Liver (tissue), 9 donors: ENCODE measurements around the gene CXCR3. TPM values are rescaled to one million over a fixed set of nuclear protein-coding genes. Genes with fewer than 3 reads are reported as not detected.

Experiments
- DNase-seq: peaks from one replicate; pipeline ENCODE4 v3.0.0-alpha.2; 2017; ENCODE audit warnings: low spot score
- H3K27ac ChIP-seq, 2 donors: one replicate each; pipeline ENCODE4 v1.7.0; 2013; ENCODE audit warnings: inconsistent platforms in 2 of 2, low read length in 2 of 2, control low read depth in 1 of 2, low read depth in 1 of 2, mild to moderate bottlenecking in 1 of 2
- H3K27me3 ChIP-seq, 4 donors: one replicate each; pipeline versions ENCODE4 v1.6.1 to v1.7.0; 2013; ENCODE audit warnings: low read length in 3 of 4, inconsistent platforms in 1 of 4, mild to moderate bottlenecking in 1 of 4, moderate library complexity in 1 of 4; ENCODE audit not compliant: control insufficient read depth in 4 of 4, insufficient read depth in 4 of 4
- H3K36me3 ChIP-seq, 4 donors: one replicate each; pipeline versions ENCODE4 v1.6.1 to v1.7.0; 2013; ENCODE audit warnings: low read length in 3 of 4, mild to moderate bottlenecking in 3 of 4, low read depth in 1 of 4, moderate library complexity in 1 of 4; ENCODE audit not compliant: control insufficient read depth in 4 of 4, insufficient read depth in 3 of 4
- H3K4me1 ChIP-seq, 4 donors: one replicate each; pipeline versions ENCODE4 v1.6.1 to v1.7.0; 2013; ENCODE audit warnings: low read length in 3 of 4, mild to moderate bottlenecking in 3 of 4, moderate library complexity in 1 of 4; ENCODE audit not compliant: control insufficient read depth in 4 of 4, insufficient read depth in 4 of 4
- H3K4me3 ChIP-seq, 3 donors: one replicate each; pipeline versions ENCODE4 v1.6.1 to v1.7.0; 2013; ENCODE audit warnings: low read length in 3 of 3, control low read depth in 1 of 3, low read depth in 1 of 3, mild to moderate bottlenecking in 1 of 3
- H3K9ac ChIP-seq, 2 donors: one replicate each; pipeline ENCODE4 v1.7.0; 2013; ENCODE audit warnings: low read length in 2 of 2, mild to moderate bottlenecking in 2 of 2, moderate library complexity in 2 of 2, control low read depth in 1 of 2, low read depth in 1 of 2
- H3K9me3 ChIP-seq, 4 donors: one replicate each; pipeline versions ENCODE4 v1.6.1 to v1.7.0; 2013; ENCODE audit warnings: low read length in 3 of 4; ENCODE audit not compliant: control insufficient read depth in 4 of 4
- EGR1 ChIP-seq, 2 donors: IDR thresholded peaks; 2 replicates each; pipeline ENCODE4 v1.6.1; 2016 to 2018; ENCODE audit warnings: antibody characterized with exemption in 2 of 2, low read depth in 2 of 2
- FOXA2 ChIP-seq: IDR thresholded peaks from 2 replicates; pipeline ENCODE4 v1.6.1; 2016; ENCODE audit warnings: antibody characterized with exemption
- GABPA ChIP-seq, 2 donors: IDR thresholded peaks in 1 of 2; conservative IDR thresholded peaks in 1 of 2; 2 replicates each; pipeline ENCODE4 v1.6.1; 2016; ENCODE audit warnings: antibody characterized with exemption in 2 of 2, mild to moderate bottlenecking in 1 of 2, moderate library complexity in 1 of 2
- HNF4A ChIP-seq, 2 donors: conservative IDR thresholded peaks; 2 replicates each; pipeline ENCODE4 v1.6.1; 2016; ENCODE audit warnings: antibody characterized with exemption in 2 of 2, mild to moderate bottlenecking in 2 of 2
- HNF4G ChIP-seq: IDR thresholded peaks from 2 replicates; pipeline ENCODE4 v1.6.1; 2016; ENCODE audit warnings: antibody characterized with exemption
- JUND ChIP-seq, 2 donors: IDR thresholded peaks; 2 replicates each; pipeline ENCODE4 v1.6.1; 2016; ENCODE audit warnings: antibody characterized with exemption in 2 of 2
- NR2F2 ChIP-seq: IDR thresholded peaks from 2 replicates; pipeline ENCODE4 v1.6.1; 2016; ENCODE audit warnings: antibody characterized with exemption
- RXRA ChIP-seq, 2 donors: IDR thresholded peaks; 2 replicates each; pipeline ENCODE4 v1.6.1; 2017 to 2018; ENCODE audit warnings: antibody characterized with exemption in 2 of 2, mild to moderate bottlenecking in 1 of 2
- SP1 ChIP-seq: IDR thresholded peaks from 2 replicates; pipeline ENCODE4 v1.6.1; 2018; ENCODE audit warnings: antibody characterized with exemption, mild to moderate bottlenecking
- YY1 ChIP-seq: IDR thresholded peaks from 2 replicates; pipeline ENCODE4 v1.6.1; 2016; ENCODE audit warnings: antibody characterized with exemption, mild to moderate bottlenecking
- WGBS: extraction: QIAGEN DNeasy Blood & Tissue Kit; methylation state at CpG from one replicate; pipeline ENCODE4 v1.1.7; 2013; 5-methylcytosine and 5-hydroxymethylcytosine counted together
- polyA plus RNA-seq, 2 donors: library from polyadenylated mRNA; stranded (reverse) in 1 of 2; unstranded in 1 of 2; fragments of 200-250 nt in 1 of 2; fragments of >200 nt in 1 of 2; fragmentation: Nextera tagmentation in 1 of 2; extraction: Ambion mirVana in 1 of 2; gene quantifications; one replicate each; pipeline versions ENCODE4 v1.2.1 to v1.2.3, GENCODE V29; 2013 to 2015
- total RNA-seq, 2 donors: library from RNA; depleted of rRNA; stranded (reverse); fragments of >200 nt; gene quantifications; one replicate each; pipeline ENCODE4 v1.2.3, GENCODE V29; 2014
- TF ChIP-seq, protein P1 (sequence below): IDR thresholded peaks from 2 replicates; pipeline ENCODE4 v1.6.1; 2016; ENCODE audit warnings: antibody characterized with exemption
- TF ChIP-seq, protein P2 (sequence below): IDR thresholded peaks from 2 replicates; pipeline ENCODE4 v1.6.1; 2016; ENCODE audit warnings: antibody characterized with exemption
- TF ChIP-seq, protein P3 (sequence below): IDR thresholded peaks from 2 replicates; pipeline ENCODE4 v1.6.1; 2016; ENCODE audit warnings: antibody characterized with exemption
- TF ChIP-seq, protein P4 (sequence below): IDR thresholded peaks from 2 replicates; pipeline ENCODE4 v1.6.1; 2016; ENCODE audit warnings: antibody characterized with exemption, mild to moderate bottlenecking
- donor health status: healthy.
- donor health status: healthy.
- donor health status: healthy.
- donor health status: healthy.
- donor health status: healthy.

Gene CXCR3
- total and polyA plus RNA-seq, 4 donors: 0.25 to 0.27 (median 0.25) TPM; not detected in 1

DNA sequence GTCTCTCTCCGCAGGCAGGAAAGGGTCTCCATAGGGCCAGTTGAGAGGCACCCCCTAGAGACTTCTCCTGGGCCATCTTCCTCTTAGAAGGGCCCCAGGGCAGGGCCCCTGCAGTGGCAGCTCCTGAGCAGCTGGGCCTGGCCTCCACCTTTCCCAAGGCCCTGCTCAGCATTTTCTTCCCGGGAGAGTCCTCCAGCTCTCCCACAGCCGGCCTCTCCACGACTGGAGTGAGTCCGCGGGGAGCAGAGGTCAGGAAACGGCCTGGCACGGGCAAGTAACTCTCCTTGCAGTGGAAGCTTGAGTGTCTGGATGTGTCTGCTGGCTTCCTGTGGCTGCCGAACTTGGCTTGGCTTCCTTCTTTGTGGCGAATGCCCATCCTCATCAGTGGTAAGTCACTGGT lies 47.4 kb upstream of the CXCR3 start:
- no peaks in the 10 kb centered on the region for H3K9me3 ChIP-seq
- H3K27me3 ChIP-seq: no peaks in the 10 kb centered on the region
- H3K4me3 ChIP-seq: no peak overlapping the region
- 74% methylated on average over 10 of the region's 10 CpGs for WGBS
- no peak overlapping the region for H3K27ac ChIP-seq
- H3K36me3 ChIP-seq: no peaks in the 10 kb centered on the region
- TF ChIP-seq HNF4A (conservative IDR thresholded peaks at IDR 0.05) (no peak), FOXA2 (no peak), NR2F2 (no peak), SP1 (no peak), GABPA (IDR thresholded peaks at IDR 0.05 in 1 of 2, conservative IDR thresholded peaks at IDR 0.05 in 1 of 2) (no peak), JUND (IDR thresholded peaks at IDR 0.05) (no peak), HNF4G (no peak), RXRA (IDR thresholded peaks at IDR 0.05) (no peak), EGR1 (IDR thresholded peaks at IDR 0.05; ENCODE audit: low read depth in 2 of 2) (no peak), YY1 (no peak)
- TF ChIP-seq, protein P1, sequence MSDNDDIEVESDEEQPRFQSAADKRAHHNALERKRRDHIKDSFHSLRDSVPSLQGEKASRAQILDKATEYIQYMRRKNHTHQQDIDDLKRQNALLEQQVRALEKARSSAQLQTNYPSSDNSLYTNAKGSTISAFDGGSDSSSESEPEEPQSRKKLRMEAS: no peak
- TF ChIP-seq, protein P2, sequence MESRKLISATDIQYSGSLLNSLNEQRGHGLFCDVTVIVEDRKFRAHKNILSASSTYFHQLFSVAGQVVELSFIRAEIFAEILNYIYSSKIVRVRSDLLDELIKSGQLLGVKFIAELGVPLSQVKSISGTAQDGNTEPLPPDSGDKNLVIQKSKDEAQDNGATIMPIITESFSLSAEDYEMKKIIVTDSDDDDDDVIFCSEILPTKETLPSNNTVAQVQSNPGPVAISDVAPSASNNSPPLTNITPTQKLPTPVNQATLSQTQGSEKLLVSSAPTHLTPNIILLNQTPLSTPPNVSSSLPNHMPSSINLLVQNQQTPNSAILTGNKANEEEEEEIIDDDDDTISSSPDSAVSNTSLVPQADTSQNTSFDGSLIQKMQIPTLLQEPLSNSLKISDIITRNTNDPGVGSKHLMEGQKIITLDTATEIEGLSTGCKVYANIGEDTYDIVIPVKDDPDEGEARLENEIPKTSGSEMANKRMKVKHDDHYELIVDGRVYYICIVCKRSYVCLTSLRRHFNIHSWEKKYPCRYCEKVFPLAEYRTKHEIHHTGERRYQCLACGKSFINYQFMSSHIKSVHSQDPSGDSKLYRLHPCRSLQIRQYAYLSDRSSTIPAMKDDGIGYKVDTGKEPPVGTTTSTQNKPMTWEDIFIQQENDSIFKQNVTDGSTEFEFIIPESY: no peak
- TF ChIP-seq, protein P3, sequence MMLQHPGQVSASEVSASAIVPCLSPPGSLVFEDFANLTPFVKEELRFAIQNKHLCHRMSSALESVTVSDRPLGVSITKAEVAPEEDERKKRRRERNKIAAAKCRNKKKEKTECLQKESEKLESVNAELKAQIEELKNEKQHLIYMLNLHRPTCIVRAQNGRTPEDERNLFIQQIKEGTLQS: no peak
- TF ChIP-seq, protein P4, sequence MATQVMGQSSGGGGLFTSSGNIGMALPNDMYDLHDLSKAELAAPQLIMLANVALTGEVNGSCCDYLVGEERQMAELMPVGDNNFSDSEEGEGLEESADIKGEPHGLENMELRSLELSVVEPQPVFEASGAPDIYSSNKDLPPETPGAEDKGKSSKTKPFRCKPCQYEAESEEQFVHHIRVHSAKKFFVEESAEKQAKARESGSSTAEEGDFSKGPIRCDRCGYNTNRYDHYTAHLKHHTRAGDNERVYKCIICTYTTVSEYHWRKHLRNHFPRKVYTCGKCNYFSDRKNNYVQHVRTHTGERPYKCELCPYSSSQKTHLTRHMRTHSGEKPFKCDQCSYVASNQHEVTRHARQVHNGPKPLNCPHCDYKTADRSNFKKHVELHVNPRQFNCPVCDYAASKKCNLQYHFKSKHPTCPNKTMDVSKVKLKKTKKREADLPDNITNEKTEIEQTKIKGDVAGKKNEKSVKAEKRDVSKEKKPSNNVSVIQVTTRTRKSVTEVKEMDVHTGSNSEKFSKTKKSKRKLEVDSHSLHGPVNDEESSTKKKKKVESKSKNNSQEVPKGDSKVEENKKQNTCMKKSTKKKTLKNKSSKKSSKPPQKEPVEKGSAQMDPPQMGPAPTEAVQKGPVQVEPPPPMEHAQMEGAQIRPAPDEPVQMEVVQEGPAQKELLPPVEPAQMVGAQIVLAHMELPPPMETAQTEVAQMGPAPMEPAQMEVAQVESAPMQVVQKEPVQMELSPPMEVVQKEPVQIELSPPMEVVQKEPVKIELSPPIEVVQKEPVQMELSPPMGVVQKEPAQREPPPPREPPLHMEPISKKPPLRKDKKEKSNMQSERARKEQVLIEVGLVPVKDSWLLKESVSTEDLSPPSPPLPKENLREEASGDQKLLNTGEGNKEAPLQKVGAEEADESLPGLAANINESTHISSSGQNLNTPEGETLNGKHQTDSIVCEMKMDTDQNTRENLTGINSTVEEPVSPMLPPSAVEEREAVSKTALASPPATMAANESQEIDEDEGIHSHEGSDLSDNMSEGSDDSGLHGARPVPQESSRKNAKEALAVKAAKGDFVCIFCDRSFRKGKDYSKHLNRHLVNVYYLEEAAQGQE: no peak
- no peak for DNase-seq
- H3K4me1 ChIP-seq: no peaks in the 10 kb centered on the region
- H3K9ac ChIP-seq: no peak overlapping the region

DNA sequence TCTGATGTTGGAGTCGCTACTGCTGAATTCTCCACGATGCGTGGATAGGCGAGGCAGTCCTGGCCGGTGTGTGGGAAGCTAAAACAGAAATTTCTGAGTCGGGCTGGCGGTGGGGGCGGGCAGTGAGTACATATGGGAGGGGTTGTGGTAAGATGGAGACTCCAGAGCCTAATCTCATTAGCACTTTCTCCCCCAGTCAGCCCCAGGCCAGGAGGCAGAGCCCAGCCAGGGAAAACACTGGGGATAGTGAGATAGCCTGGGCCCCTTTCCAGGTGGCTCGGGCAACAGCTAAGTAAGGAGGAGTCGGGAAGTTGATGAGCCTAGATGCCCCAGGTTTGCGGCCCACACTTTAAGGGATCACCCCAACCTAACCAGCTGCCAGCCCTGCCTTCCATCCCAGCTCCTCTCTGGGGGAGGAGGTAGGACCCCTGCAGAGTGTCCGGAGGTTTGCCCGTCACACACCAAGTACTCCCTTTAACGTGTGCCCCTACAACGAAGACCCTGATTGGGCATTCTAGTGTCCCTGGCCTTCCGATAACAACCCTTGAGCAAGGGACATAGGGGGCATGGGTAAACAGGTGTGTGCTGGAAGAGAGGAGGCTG lies 46.7 kb upstream of the CXCR3 start:
- no peaks in the 10 kb centered on the region for H3K36me3 ChIP-seq
- H3K27me3 ChIP-seq: no peaks in the 10 kb centered on the region
- TF ChIP-seq HNF4G (no peak), NR2F2 (no peak)
- TF ChIP-seq, protein P4: no peak
- TF ChIP-seq, protein P1: no peak
- 95% methylated on average over 16 of the region's 16 CpGs for WGBS
- H3K27ac ChIP-seq: no peak overlapping the region
- H3K4me3 ChIP-seq: no peak overlapping the region
- H3K9ac ChIP-seq: no peak overlapping the region
- H3K9me3 ChIP-seq: no peaks in the 10 kb centered on the region
- no peak for DNase-seq
- no peaks in the 10 kb centered on the region for H3K4me1 ChIP-seq
